Erythroblast (primary cell): ENCODE data around the gene NES.

Experiments used
- GATA1 ChIP-seq: IDR thresholded peaks from 2 replicates; pipeline ENCODE4 v1.6.1; 2011; ENCODE audit warnings: low read depth, mild to moderate bottlenecking, control low read depth, low read length, moderate library complexity
- POLR2A ChIP-seq: IDR thresholded peaks from 2 replicates; pipeline ENCODE4 v1.6.1; 2011; ENCODE audit warnings: mild to moderate bottlenecking, low read length

- TF ChIP-seq POLR2A (no peak), GATA1 (no peak)
Measured at GRCh38 chr1:156712626-156713025, 35.4 kb upstream of the NES start.
